Keratinocyte (primary cell): Measurements from ENCODE around the gene COMMD9. TPM values are rescaled to one million over a fixed set of nuclear protein-coding genes. Genes with fewer than 3 reads are reported as not detected.
A peak's percentile ranks its signal among the peaks of the same experiment; 100 is the strongest.

Experiments used
- DNase-seq: peaks from one replicate; pipeline ENCODE4 v3.0.0-alpha.2; 2011; ENCODE audit warnings: low read depth, missing footprints, low spot score
- FAIRE-seq: peaks from 2 replicates; lab custom pipeline; 2011; peaks lifted over from hg19 to GRCh38; lab: Jason Lieb, UNC
- H2AFZ ChIP-seq: 2 replicates; pipeline ENCODE4 v1.6.0; 2012; ENCODE audit warnings: low read length, control low read depth, inconsistent platforms; ENCODE audit not compliant: control insufficient read depth
- H3K27ac ChIP-seq: 2 replicates; pipeline ENCODE4 v1.5.1; 2011; ENCODE audit warnings: low read length; ENCODE audit not compliant: control insufficient read depth, insufficient read depth
- H3K27me3 ChIP-seq: 3 replicates; pipeline ENCODE4 v1.6.0; 2011; ENCODE audit warnings: low read length; ENCODE audit not compliant: control insufficient read depth, insufficient read depth; ENCODE audit errors: extremely low read depth
- H3K36me3 ChIP-seq, 2 experiments: 2 replicates in 1 of 2; 3 replicates in 1 of 2; pipeline ENCODE4 v1.5.1; 2011; ENCODE audit warnings: low read length in 2 of 2, mild to moderate bottlenecking in 1 of 2; ENCODE audit not compliant: control insufficient read depth in 2 of 2, insufficient read depth in 2 of 2; ENCODE audit errors: extremely low read depth in 1 of 2
- H3K4me1 ChIP-seq: 3 replicates; pipeline ENCODE4 v1.5.1; 2011; ENCODE audit warnings: low read length; ENCODE audit not compliant: control insufficient read depth, insufficient read depth; ENCODE audit errors: extremely low read depth
- H3K4me2 ChIP-seq: 3 replicates; pipeline ENCODE4 v1.6.0; 2011; ENCODE audit warnings: low read depth, low read length; ENCODE audit not compliant: control insufficient read depth, insufficient read depth; ENCODE audit errors: extremely low read depth
- H3K4me3 ChIP-seq, 3 experiments: fragments of 200-600 bp in 1 of 3; sonication (generic) in 1 of 3; 2 replicates in 2 of 3; 3 replicates in 1 of 3; pipeline ENCODE4 v1.5.1; 2011 to 2016; ENCODE audit warnings: low read length in 3 of 3, mild to moderate bottlenecking in 3 of 3, control low read depth in 2 of 3, inconsistent platforms in 1 of 3, low read depth in 1 of 3, mixed read lengths in 1 of 3, mixed run types in 1 of 3, moderate library complexity in 1 of 3; ENCODE audit not compliant: control insufficient read depth in 2 of 3, insufficient read depth in 2 of 3; ENCODE audit errors: extremely low read depth in 1 of 3
- H3K79me2 ChIP-seq: 2 replicates; pipeline ENCODE4 v1.6.0; 2012; ENCODE audit warnings: low read length; ENCODE audit not compliant: control insufficient read depth, insufficient read depth
- H3K9ac ChIP-seq: 3 replicates; pipeline ENCODE4 v1.6.0; 2011; ENCODE audit warnings: low read length; ENCODE audit not compliant: control insufficient read depth, insufficient read depth; ENCODE audit errors: extremely low read depth
- H3K9me1 ChIP-seq: 3 replicates; pipeline ENCODE4 v1.6.0; 2011; ENCODE audit warnings: low read length; ENCODE audit not compliant: control insufficient read depth, insufficient read depth; ENCODE audit errors: extremely low read depth
- H3K9me3 ChIP-seq: 2 replicates; pipeline ENCODE4 v1.5.1; 2012; ENCODE audit warnings: low read depth, low read length; ENCODE audit not compliant: control insufficient read depth
- H4K20me1 ChIP-seq: 3 replicates; pipeline ENCODE4 v1.6.0; 2011; ENCODE audit warnings: low read length; ENCODE audit not compliant: control insufficient read depth, insufficient read depth; ENCODE audit errors: extremely low read depth
- EZH2 ChIP-seq: IDR thresholded peaks from one replicate; pipeline ENCODE4 v1.6.1; 2012; ENCODE audit warnings: inconsistent platforms, mild to moderate bottlenecking, low read length, moderate library complexity
- dilution Hi-C: fragments of 300-500 bp; cut with MboI; formaldehyde crosslinking; loops from one replicate; pipeline ENCODE4 v1.7.0; 2020; ENCODE audit warnings: low sequenced_read_pairs; ENCODE audit not compliant: extremely low pct_ligation_motif_present
- polyA minus RNA-seq, 3 experiments: library from RNA; depleted of rRNA, polyadenylated mRNA; stranded (reverse); fragments of >200 nt; gene quantifications; 1 replicate in 1 of 3; 2 replicates in 1 of 3; 3 replicates in 1 of 3; pipeline ENCODE4 v1.2.3, GENCODE V29; 2011
- polyA plus RNA-seq, 5 experiments: library from polyadenylated mRNA; depleted of rRNA in 3 of 5; stranded (reverse) in 3 of 5; stranded (forward) in 1 of 5; unstranded in 1 of 5; fragments of >200 nt; gene quantifications; 1 replicate in 1 of 5; 2 replicates in 3 of 5; 3 replicates in 1 of 5; pipeline versions ENCODE4 v1.2.1 to v1.2.3, GENCODE V29; 2011 to 2012; ENCODE audit warnings: missing spikeins in 2 of 5, low read depth in 1 of 5, low replicate concordance in 1 of 5
- TF ChIP-seq, protein P1 (sequence below), 3 experiments: IDR thresholded peaks in 1 of 3; conservative IDR thresholded peaks in 1 of 3; optimal IDR thresholded peaks in 1 of 3; 2 replicates in 2 of 3; 3 replicates in 1 of 3; pipeline versions ENCODE3 to v1.5.1; 2011; ENCODE audit warnings: low read length in 3 of 3, mild to moderate bottlenecking in 3 of 3, moderate library complexity in 2 of 3, control low read depth in 1 of 3, inconsistent platforms in 1 of 3; ENCODE audit not compliant: insufficient read depth in 2 of 3; ENCODE audit errors: extremely low read depth in 1 of 3

Gene COMMD9
- polyA plus RNA-seq, result 51.2 to 68.5 TPM (median 52.6 TPM) in 3 replicates
- polyA plus RNA-seq (2011; ENCODE audit: low read depth), result 3.6 TPM
- polyA plus RNA-seq (2011; cell fraction: cytosol; rRNA removed), result 70.3 and 97.8 TPM in 2 replicates
- polyA plus RNA-seq (2011; cell fraction: nucleus; rRNA removed), result 40.9 and 56.7 TPM in 2 replicates
- 27.7 and 58.0 TPM in 2 replicates for polyA plus RNA-seq (2012; ENCODE audit: low replicate concordance)
- 47.4 to 85.5 TPM (median 68.2 TPM) in 3 replicates for polyA minus RNA-seq
- 42.6 TPM for polyA minus RNA-seq (2011; cell fraction: cytosol; rRNA and poly(A)+ RNA removed)
- 9.2 and 12.1 TPM in 2 replicates for polyA minus RNA-seq (2011; cell fraction: nucleus; rRNA and poly(A)+ RNA removed)

- Histone ChIP-seq H3K36me3 (no peaks in the 10 kb centered on the region), H3K27me3 (no peaks in the 10 kb centered on the region), H3K79me2 (no peaks in the 10 kb centered on the region), H3K4me3 (peak within 1 kb of the TSS; percentile 63 to 93 (median 85)), H4K20me1 (no peaks in the 10 kb centered on the region), H3K9me3 (no peaks in the 10 kb centered on the region), H3K4me2 (peak within 1 kb of the TSS; percentile 93), H3K9me1 (no peaks in the 10 kb centered on the region), H2AFZ (peak within 1 kb of the TSS; percentile 90), H3K27ac (peak within 1 kb of the TSS; percentile 52), H3K9ac (peak within 1 kb of the TSS; percentile 81), H3K4me1 (peaks cover 4% of the 10 kb centered on the region)
- dilution Hi-C loops, result loop anchor here (25.0 kb wide), 1 partner anchor 98 kb away; no protein-coding TSS in a partner anchor
- DNase-seq (peak; percentile 57), FAIRE-seq (peak; percentile 57)
- TF ChIP-seq EZH2, result no peak
- TF ChIP-seq, protein P1, sequence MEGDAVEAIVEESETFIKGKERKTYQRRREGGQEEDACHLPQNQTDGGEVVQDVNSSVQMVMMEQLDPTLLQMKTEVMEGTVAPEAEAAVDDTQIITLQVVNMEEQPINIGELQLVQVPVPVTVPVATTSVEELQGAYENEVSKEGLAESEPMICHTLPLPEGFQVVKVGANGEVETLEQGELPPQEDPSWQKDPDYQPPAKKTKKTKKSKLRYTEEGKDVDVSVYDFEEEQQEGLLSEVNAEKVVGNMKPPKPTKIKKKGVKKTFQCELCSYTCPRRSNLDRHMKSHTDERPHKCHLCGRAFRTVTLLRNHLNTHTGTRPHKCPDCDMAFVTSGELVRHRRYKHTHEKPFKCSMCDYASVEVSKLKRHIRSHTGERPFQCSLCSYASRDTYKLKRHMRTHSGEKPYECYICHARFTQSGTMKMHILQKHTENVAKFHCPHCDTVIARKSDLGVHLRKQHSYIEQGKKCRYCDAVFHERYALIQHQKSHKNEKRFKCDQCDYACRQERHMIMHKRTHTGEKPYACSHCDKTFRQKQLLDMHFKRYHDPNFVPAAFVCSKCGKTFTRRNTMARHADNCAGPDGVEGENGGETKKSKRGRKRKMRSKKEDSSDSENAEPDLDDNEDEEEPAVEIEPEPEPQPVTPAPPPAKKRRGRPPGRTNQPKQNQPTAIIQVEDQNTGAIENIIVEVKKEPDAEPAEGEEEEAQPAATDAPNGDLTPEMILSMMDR (optimal IDR thresholded peaks at IDR 0.05 in 1 of 3, IDR thresholded peaks at IDR 0.05 in 1 of 3, conservative IDR thresholded peaks at IDR 0.05 in 1 of 3; ENCODE audit: extremely low read depth in 1 of 3, insufficient read depth in 2 of 3, low read length in 3 of 3), result no peak
Observed at GRCh38 chr11:36289226-36289852, at the start of gene COMMD9. TSS of gene COMMD9 (minus strand) at chr11:36289424. CDS start at chr11:36289412, 12 bp downstream.

DNA sequence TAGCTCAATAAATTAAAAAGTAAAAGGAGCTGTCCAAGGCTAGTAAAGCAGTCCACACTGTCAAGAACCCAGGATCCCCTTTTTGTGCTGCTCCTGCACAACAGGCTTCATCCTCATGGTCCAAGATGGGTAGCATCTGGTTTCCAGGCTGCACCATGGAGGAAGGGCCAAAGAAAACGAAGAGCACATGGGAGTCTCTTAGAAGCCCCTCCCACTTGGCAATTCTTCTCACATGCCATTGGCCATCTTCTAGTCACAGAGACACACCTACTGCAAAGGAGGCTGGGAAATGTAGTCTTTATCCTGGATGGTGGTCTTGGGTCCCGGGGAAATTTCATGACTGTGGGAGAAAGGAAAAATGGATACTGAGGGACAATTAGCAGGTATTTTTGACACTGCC lies 44.7 kb upstream of the COMMD9 start:
- peaks cover 4% of the 10 kb centered on the region for H3K27me3 ChIP-seq
- no peak overlapping the region for H3K9ac ChIP-seq
- H3K4me2 ChIP-seq, result peak overlapping the region; percentile 33
- H3K4me3 ChIP-seq, result no peak overlapping the region
- no peaks in the 10 kb centered on the region for H4K20me1 ChIP-seq
- no peaks in the 10 kb centered on the region for H3K36me3 ChIP-seq
- H3K9me3 ChIP-seq, result no peaks in the 10 kb centered on the region
- no peaks in the 10 kb centered on the region for H3K9me1 ChIP-seq
- TF ChIP-seq EZH2, result no peak
- TF ChIP-seq, protein P1 (optimal IDR thresholded peaks at IDR 0.05 in 1 of 3, IDR thresholded peaks at IDR 0.05 in 1 of 3, conservative IDR thresholded peaks at IDR 0.05 in 1 of 3; ENCODE audit: extremely low read depth in 1 of 3, insufficient read depth in 2 of 3, low read length in 3 of 3), result no peak
- H3K27ac ChIP-seq, result peak overlapping the region; percentile 58
- FAIRE-seq (peak; percentile 43), DNase-seq (no peak)
- no peaks in the 10 kb centered on the region for H3K79me2 ChIP-seq
- H2AFZ ChIP-seq, result no peak overlapping the region
- H3K4me1 ChIP-seq, result peaks cover 8% of the 10 kb centered on the region
- dilution Hi-C loops, result no loop called here
